ENCODE measurements around the gene CYP8B1. TPM values are rescaled to one million over a fixed set of nuclear protein-coding genes. Genes with fewer than 3 reads are reported as not detected.

The CYP8B1 gene
- total and polyA plus RNA-seq, 2 experiments from 2014 or later = not detected

GRCh38 chr3:42880601-42881451, 5.1 kb upstream of the CYP8B1 start:
- TF ChIP-seq EZH2 (IDR thresholded peaks at IDR 0.05; ENCODE audit: insufficient read depth, poor library complexity, severe bottlenecking) (no peak), EZH2phosphoT487 (IDR thresholded peaks at IDR 0.05; ENCODE audit: insufficient read depth, low read depth) (no peak)
- no peaks in the 10 kb centered on the region for H3K9me2 ChIP-seq (ENCODE audit: insufficient read depth)
- no peaks in the 10 kb centered on the region for H4K20me1 ChIP-seq (ENCODE audit: insufficient read depth)
- peaks cover 7% of the 10 kb centered on the region for H3K27me3 ChIP-seq (replicated peaks; ENCODE audit: insufficient read depth)
- peak overlapping the region; percentile 99 for H2AFZ ChIP-seq
- 5 to 9% methylated on average over 44 to 61 of the region's 61 CpGs for WGBS, 2 experiments (ENCODE audit: low coverage in 1 of 2, low lambda C conversion rate in 2 of 2, missing lambda C conversion rate in 2 of 2)
- H3K27ac ChIP-seq = no peak overlapping the region
- no peaks in the 10 kb centered on the region for H3K36me3 ChIP-seq (ENCODE audit: low read depth)
- DNase-seq = peak; percentile 92
- peak overlapping the region; percentile 77 for H3K9ac ChIP-seq
- H3K4me1 ChIP-seq (ENCODE audit: insufficient read depth) = no peaks in the 10 kb centered on the region
- in situ Hi-C loops (cut with MboI) = no loop called here
- H3F3A ChIP-seq (ENCODE audit: insufficient read depth) = no peaks in the 10 kb centered on the region
- H3K79me2 ChIP-seq (ENCODE audit: insufficient read depth) = no peaks in the 10 kb centered on the region
- H3K4me2 ChIP-seq (ENCODE audit: unreplicated experiment) = peak overlapping the region; percentile 96
- H3K9me3 ChIP-seq (ENCODE audit: low read depth) = no peaks in the 10 kb centered on the region
- H3K4me3 ChIP-seq = peak overlapping the region; percentile 82

- WGBS, 2 experiments (ENCODE audit: low coverage in 1 of 2, low lambda C conversion rate in 2 of 2, missing lambda C conversion rate in 2 of 2) = 89 to 94% methylated on average over 9 of the region's 9 CpGs
- no peak for TF ChIP-seq EZH2 (IDR thresholded peaks at IDR 0.05; ENCODE audit: insufficient read depth, poor library complexity, severe bottlenecking)
- in situ Hi-C loops (cut with MboI) = no loop called here
- H3K9me2 ChIP-seq (ENCODE audit: insufficient read depth) = no peaks in the 10 kb centered on the region
- peak overlapping the region; percentile 82; the same call in 1 of the 2 replicates for H3K4me3 ChIP-seq
- peak overlapping the region; percentile 99 for H2AFZ ChIP-seq
- DNase-seq = no peak
- H3K27me3 ChIP-seq (replicated peaks; ENCODE audit: insufficient read depth) = peaks cover 7% of the 10 kb centered on the region
- no peak overlapping the region for H3K4me2 ChIP-seq (ENCODE audit: unreplicated experiment)
- no peaks in the 10 kb centered on the region for H3K79me2 ChIP-seq (ENCODE audit: insufficient read depth)
- no peaks in the 10 kb centered on the region for H3K4me1 ChIP-seq (ENCODE audit: insufficient read depth)
- no peaks in the 10 kb centered on the region for H3K36me3 ChIP-seq (ENCODE audit: low read depth)
- no peak overlapping the region for H3K27ac ChIP-seq
- H4K20me1 ChIP-seq (ENCODE audit: insufficient read depth) = no peaks in the 10 kb centered on the region
- peak overlapping the region; percentile 77; the same call in 1 of the 2 replicates for H3K9ac ChIP-seq
- no peaks in the 10 kb centered on the region for H3K9me3 ChIP-seq (ENCODE audit: low read depth)
- H3F3A ChIP-seq (ENCODE audit: insufficient read depth) = no peaks in the 10 kb centered on the region
Observed at GRCh38 chr3:42880183-42880582, 4.5 kb upstream of the CYP8B1 start.

GRCh38 chr3:42877881-42878280, 2.2 kb upstream of the CYP8B1 start:
- no peaks in the 10 kb centered on the region for H4K20me1 ChIP-seq (ENCODE audit: insufficient read depth)
- peaks cover 4% of the 10 kb centered on the region for H3K27me3 ChIP-seq (replicated peaks; ENCODE audit: insufficient read depth)
- TF ChIP-seq EZH2phosphoT487 (IDR thresholded peaks at IDR 0.05; ENCODE audit: insufficient read depth, low read depth) (no peak), EZH2 (IDR thresholded peaks at IDR 0.05; ENCODE audit: insufficient read depth, poor library complexity, severe bottlenecking) (no peak)
- H3K4me3 ChIP-seq = no peak overlapping the region
- 67 to 70% methylated on average over 2 of the region's 2 CpGs for WGBS, 2 experiments (ENCODE audit: low coverage in 1 of 2, low lambda C conversion rate in 2 of 2, missing lambda C conversion rate in 2 of 2)
- no peaks in the 10 kb centered on the region for H3K4me1 ChIP-seq (ENCODE audit: insufficient read depth)
- H3K36me3 ChIP-seq (ENCODE audit: low read depth) = no peaks in the 10 kb centered on the region
- no peaks in the 10 kb centered on the region for H3F3A ChIP-seq (ENCODE audit: insufficient read depth)
- H3K9ac ChIP-seq = no peak overlapping the region
- no peaks in the 10 kb centered on the region for H3K79me2 ChIP-seq (ENCODE audit: insufficient read depth)
- no peaks in the 10 kb centered on the region for H3K9me2 ChIP-seq (ENCODE audit: insufficient read depth)
- no peak for DNase-seq
- in situ Hi-C loops (cut with MboI) = no loop called here
- H2AFZ ChIP-seq = no peak overlapping the region
- no peaks in the 10 kb centered on the region for H3K9me3 ChIP-seq (ENCODE audit: low read depth)
- no peak overlapping the region for H3K4me2 ChIP-seq (ENCODE audit: unreplicated experiment)
- no peak overlapping the region for H3K27ac ChIP-seq

GRCh38 chr3:42876940-42877720, 1.5 kb upstream of the CYP8B1 start:
- WGBS, 2 experiments (ENCODE audit: low coverage in 1 of 2, low lambda C conversion rate in 2 of 2, missing lambda C conversion rate in 2 of 2) = 47 to 52% methylated on average over 7 of the region's 7 CpGs
- Histone ChIP-seq H3F3A (ENCODE audit: insufficient read depth) (no peaks in the 10 kb centered on the region), H3K4me2 (ENCODE audit: unreplicated experiment) (no peak overlapping the region), H3K27ac (no peak overlapping the region), H3K4me3 (no peak overlapping the region), H2AFZ (no peak overlapping the region), H3K9ac (no peak overlapping the region), H3K36me3 (ENCODE audit: low read depth) (no peaks in the 10 kb centered on the region), H4K20me1 (ENCODE audit: insufficient read depth) (no peaks in the 10 kb centered on the region), H3K4me1 (ENCODE audit: insufficient read depth) (no peaks in the 10 kb centered on the region), H3K79me2 (ENCODE audit: insufficient read depth) (no peaks in the 10 kb centered on the region), H3K9me3 (ENCODE audit: low read depth) (no peaks in the 10 kb centered on the region), H3K9me2 (ENCODE audit: insufficient read depth) (no peaks in the 10 kb centered on the region), H3K27me3 (replicated peaks; ENCODE audit: insufficient read depth) (peaks cover 4% of the 10 kb centered on the region)
- in situ Hi-C loops (cut with MboI) = no loop called here
- no peak for DNase-seq
- no peak for TF ChIP-seq EZH2phosphoT487 (IDR thresholded peaks at IDR 0.05; ENCODE audit: insufficient read depth, low read depth)
- no peak for TF ChIP-seq EZH2 (IDR thresholded peaks at IDR 0.05; ENCODE audit: insufficient read depth, poor library complexity, severe bottlenecking)
